Neural cell (in vitro differentiated cells): ENCODE data around the gene PPP1R15B. TPM values are rescaled to one million over a fixed set of nuclear protein-coding genes. Genes with fewer than 3 reads are reported as not detected.

Experiments
- H2AFZ ChIP-seq: fragments of 200-600, 300-800 bp; sonication (generic), shearing (Covaris generic); 2 replicates; pipeline ENCODE4 v1.6.0; 2014; ENCODE audit warnings: low read depth, mild to moderate bottlenecking, antibody characterized with exemption, low read length, moderate library complexity
- H3F3A ChIP-seq: fragments of 200-600 bp; shearing (Covaris generic); 2 replicates; pipeline ENCODE4 v1.6.1; 2016; ENCODE audit warnings: mild to moderate bottlenecking, moderate library complexity, mixed read lengths, antibody characterized with exemption, low read length; ENCODE audit not compliant: insufficient read depth, poor library complexity, severe bottlenecking
- H3K27ac ChIP-seq: fragments of 200-600, 300-800 bp; sonication (generic), shearing (Covaris generic); 2 replicates; pipeline ENCODE4 v1.5.1; 2014; ENCODE audit warnings: mild to moderate bottlenecking, low read length, moderate library complexity
- H3K27me3 ChIP-seq: fragments of 300-800, 200-600 bp; sonication (generic), shearing (Covaris generic); 2 replicates; pipeline ENCODE4 v1.6.0; 2014; ENCODE audit warnings: mild to moderate bottlenecking, low read depth, low read length, moderate library complexity; ENCODE audit not compliant: insufficient read depth
- H3K36me3 ChIP-seq: fragments of 300-800, 200-600 bp; sonication (generic), shearing (Covaris generic); 2 replicates; pipeline ENCODE4 v1.5.1; 2014; ENCODE audit warnings: mild to moderate bottlenecking, antibody characterized with exemption, low read length, moderate library complexity; ENCODE audit not compliant: insufficient read depth
- H3K4me2 ChIP-seq: fragments of 300-800, 200-600 bp; sonication (generic), shearing (Covaris generic); 2 replicates; pipeline ENCODE4 v1.6.0; 2014; ENCODE audit warnings: mild to moderate bottlenecking, low read length
- H3K4me3 ChIP-seq: fragments of 300-800, 200-600 bp; sonication (generic), shearing (Covaris generic); 2 replicates; pipeline ENCODE4 v1.5.1; 2014; ENCODE audit warnings: mild to moderate bottlenecking, low read length, moderate library complexity
- H3K79me2 ChIP-seq: fragments of 200-600 bp; shearing (Covaris generic); replicated peaks from 2 replicates; pipeline ENCODE4 v1.6.0; 2014; ENCODE audit warnings: mild to moderate bottlenecking, low read length, moderate library complexity; ENCODE audit not compliant: insufficient read depth
- H3K9ac ChIP-seq: fragments of 300-800, 200-600 bp; sonication (generic), shearing (Covaris generic); 2 replicates; pipeline ENCODE4 v1.6.1; 2016; ENCODE audit warnings: mild to moderate bottlenecking, low read length, mixed read lengths
- H3K9me2 ChIP-seq: fragments of 200-600 bp; shearing (Covaris generic); 2 replicates; pipeline ENCODE4 v1.6.1; 2016; ENCODE audit warnings: mild to moderate bottlenecking, low read length, mixed read lengths; ENCODE audit not compliant: insufficient read depth
- H3K9me3 ChIP-seq: fragments of 200-600, 300-800 bp; sonication (generic), shearing (Covaris generic); 2 replicates; pipeline ENCODE4 v1.6.1; 2016; ENCODE audit warnings: mild to moderate bottlenecking, mixed run types, low read length, moderate library complexity, mixed read lengths
- H4K20me1 ChIP-seq: fragments of 200-600 bp; shearing (Covaris generic); 2 replicates; pipeline ENCODE4 v1.6.1; 2016; ENCODE audit warnings: mild to moderate bottlenecking, mixed run types; ENCODE audit not compliant: insufficient read depth
- CTCF ChIP-seq: fragments of 450-650 bp; IDR thresholded peaks from 2 replicates; pipeline ENCODE4 v1.5.1; 2014; ENCODE audit warnings: antibody characterized with exemption, mild to moderate bottlenecking, moderate library complexity; ENCODE audit not compliant: poor library complexity, severe bottlenecking
- EP300 ChIP-seq: fragments of 450-650 bp; conservative IDR thresholded peaks from 2 replicates; pipeline ENCODE4 v1.6.1; 2014; ENCODE audit warnings: antibody characterized with exemption, mild to moderate bottlenecking, moderate library complexity; ENCODE audit not compliant: poor library complexity, severe bottlenecking
- EZH2 ChIP-seq: fragments of 200-600, 300-800 bp; shearing (Covaris generic), sonication (generic); IDR thresholded peaks from 2 replicates; pipeline ENCODE4 v1.6.1; 2014; ENCODE audit warnings: antibody characterized with exemption, low read length, borderline replicate concordance, mild to moderate bottlenecking; ENCODE audit not compliant: insufficient read depth, poor library complexity, severe bottlenecking
- MXI1 ChIP-seq: fragments of 450-650 bp; conservative IDR thresholded peaks from 2 replicates; pipeline ENCODE4 v1.6.1; 2014; ENCODE audit warnings: antibody characterized with exemption, mild to moderate bottlenecking; ENCODE audit not compliant: poor library complexity, severe bottlenecking
- POLR2AphosphoS5 ChIP-seq: IDR thresholded peaks from 2 replicates; pipeline ENCODE4 v1.6.1; 2012
- RAD21 ChIP-seq: fragments of 450-650 bp; conservative IDR thresholded peaks from 2 replicates; pipeline ENCODE4 v1.6.1; 2014; ENCODE audit warnings: antibody characterized with exemption, mild to moderate bottlenecking, moderate library complexity
- SMC3 ChIP-seq: fragments of 450-650 bp; conservative IDR thresholded peaks from 2 replicates; pipeline ENCODE4 v1.6.1; 2014; ENCODE audit warnings: antibody characterized with exemption, mild to moderate bottlenecking, moderate library complexity; ENCODE audit not compliant: poor library complexity
- TAF1 ChIP-seq: IDR thresholded peaks from 2 replicates; pipeline ENCODE4 v1.6.1; 2012; ENCODE audit warnings: low read depth
- polyA plus RNA-seq: library from polyadenylated mRNA; depleted of rRNA; stranded (reverse); fragments of >200 nt; gene quantifications from 2 replicates; pipeline ENCODE4 v1.2.3, GENCODE V29; 2014
- TF ChIP-seq, protein P1 (sequence below): IDR thresholded peaks from 2 replicates; pipeline ENCODE4 v1.6.1; 2012; ENCODE audit warnings: borderline replicate concordance

The PPP1R15B gene
- polyA plus RNA-seq, 1 donor from 2014 or later = 30.1 TPM

GRCh38 chr1:204453141-204453772, 41.6 kb upstream of the PPP1R15B start:
- Histone ChIP-seq H3K9ac (no peak overlapping the region), H3F3A (no peaks in the 10 kb centered on the region), H3K27me3 (no peaks in the 10 kb centered on the region), H3K4me3 (no peak overlapping the region), H4K20me1 (no peaks in the 10 kb centered on the region), H3K9me3 (no peaks in the 10 kb centered on the region), H3K36me3 (peaks cover 17% of the 10 kb centered on the region), H2AFZ (no peak overlapping the region), H3K4me2 (no peak overlapping the region), H3K79me2 (no peaks in the 10 kb centered on the region), H3K27ac (no peak overlapping the region), H3K9me2 (no peaks in the 10 kb centered on the region)
- TF ChIP-seq RAD21 (no peak), EP300 (no peak), EZH2 (no peak), CTCF (no peak), SMC3 (no peak), TAF1 (no peak), POLR2AphosphoS5 (no peak), MXI1 (no peak)
- TF ChIP-seq, protein P1, sequence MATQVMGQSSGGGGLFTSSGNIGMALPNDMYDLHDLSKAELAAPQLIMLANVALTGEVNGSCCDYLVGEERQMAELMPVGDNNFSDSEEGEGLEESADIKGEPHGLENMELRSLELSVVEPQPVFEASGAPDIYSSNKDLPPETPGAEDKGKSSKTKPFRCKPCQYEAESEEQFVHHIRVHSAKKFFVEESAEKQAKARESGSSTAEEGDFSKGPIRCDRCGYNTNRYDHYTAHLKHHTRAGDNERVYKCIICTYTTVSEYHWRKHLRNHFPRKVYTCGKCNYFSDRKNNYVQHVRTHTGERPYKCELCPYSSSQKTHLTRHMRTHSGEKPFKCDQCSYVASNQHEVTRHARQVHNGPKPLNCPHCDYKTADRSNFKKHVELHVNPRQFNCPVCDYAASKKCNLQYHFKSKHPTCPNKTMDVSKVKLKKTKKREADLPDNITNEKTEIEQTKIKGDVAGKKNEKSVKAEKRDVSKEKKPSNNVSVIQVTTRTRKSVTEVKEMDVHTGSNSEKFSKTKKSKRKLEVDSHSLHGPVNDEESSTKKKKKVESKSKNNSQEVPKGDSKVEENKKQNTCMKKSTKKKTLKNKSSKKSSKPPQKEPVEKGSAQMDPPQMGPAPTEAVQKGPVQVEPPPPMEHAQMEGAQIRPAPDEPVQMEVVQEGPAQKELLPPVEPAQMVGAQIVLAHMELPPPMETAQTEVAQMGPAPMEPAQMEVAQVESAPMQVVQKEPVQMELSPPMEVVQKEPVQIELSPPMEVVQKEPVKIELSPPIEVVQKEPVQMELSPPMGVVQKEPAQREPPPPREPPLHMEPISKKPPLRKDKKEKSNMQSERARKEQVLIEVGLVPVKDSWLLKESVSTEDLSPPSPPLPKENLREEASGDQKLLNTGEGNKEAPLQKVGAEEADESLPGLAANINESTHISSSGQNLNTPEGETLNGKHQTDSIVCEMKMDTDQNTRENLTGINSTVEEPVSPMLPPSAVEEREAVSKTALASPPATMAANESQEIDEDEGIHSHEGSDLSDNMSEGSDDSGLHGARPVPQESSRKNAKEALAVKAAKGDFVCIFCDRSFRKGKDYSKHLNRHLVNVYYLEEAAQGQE = no peak

DNA sequence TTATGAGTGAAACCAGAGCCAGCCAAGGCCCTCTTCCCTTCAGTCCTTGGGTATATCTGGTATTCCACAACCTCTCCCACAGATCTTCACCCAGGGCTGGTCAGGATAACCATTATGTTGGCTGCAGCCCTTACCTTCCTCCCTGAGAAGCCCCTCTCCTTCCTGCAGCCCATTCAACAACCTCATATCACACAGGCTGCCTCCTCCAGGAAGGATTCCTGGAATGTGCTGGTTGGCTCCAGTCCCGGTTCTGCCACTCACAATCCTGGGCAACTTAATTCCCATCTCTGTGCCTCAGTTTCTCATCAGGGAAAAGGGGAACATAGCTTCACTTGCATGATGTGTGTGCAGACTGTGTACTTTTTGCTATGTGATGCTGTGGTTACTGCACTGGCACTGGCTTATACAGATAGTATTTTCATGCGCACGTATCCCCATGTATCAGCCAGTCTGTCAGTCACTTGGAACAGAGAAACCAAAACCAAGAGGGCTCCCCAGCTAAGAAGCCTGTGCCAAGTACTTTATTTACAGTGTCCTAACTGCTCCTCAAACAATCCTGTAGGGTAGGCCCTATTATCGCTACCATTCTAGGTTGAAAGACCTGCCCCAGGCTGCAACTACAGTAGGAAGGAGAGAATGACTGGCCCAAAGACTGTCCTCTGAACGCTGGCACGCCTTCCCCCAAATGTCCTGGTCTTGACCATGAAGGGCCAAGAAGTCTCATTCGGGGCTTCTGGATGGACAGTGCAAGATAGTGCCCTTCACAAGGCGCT, 39.9 kb upstream of the PPP1R15B start:
- TF ChIP-seq EP300 (no peak), CTCF (no peak), MXI1 (no peak), POLR2AphosphoS5 (no peak), RAD21 (no peak), SMC3 (no peak), TAF1 (no peak), EZH2 (no peak)
- TF ChIP-seq, protein P1 = no peak
- no peak overlapping the region for H2AFZ ChIP-seq
- no peak overlapping the region for H3K4me2 ChIP-seq
- no peak overlapping the region for H3K9ac ChIP-seq
- no peaks in the 10 kb centered on the region for H3F3A ChIP-seq
- H3K27ac ChIP-seq = no peak overlapping the region
- H3K36me3 ChIP-seq = peaks cover 17% of the 10 kb centered on the region
- no peaks in the 10 kb centered on the region for H3K9me2 ChIP-seq
- H3K79me2 ChIP-seq = no peaks in the 10 kb centered on the region
- no peak overlapping the region for H3K4me3 ChIP-seq
- H3K27me3 ChIP-seq = no peaks in the 10 kb centered on the region
- H4K20me1 ChIP-seq = no peaks in the 10 kb centered on the region
- no peaks in the 10 kb centered on the region for H3K9me3 ChIP-seq
